Neural cell (in vitro differentiated cells): ENCODE data around the gene OBI1.

Experiments used
- RAD21 ChIP-seq: fragments of 450-650 bp; conservative IDR thresholded peaks from 2 replicates; pipeline ENCODE4 v1.6.1; 2014; ENCODE audit warnings: antibody characterized with exemption, mild to moderate bottlenecking, moderate library complexity
- TF ChIP-seq, protein P1 (sequence below): IDR thresholded peaks from 2 replicates; pipeline ENCODE4 v1.6.1; 2012; ENCODE audit warnings: borderline replicate concordance
- TF ChIP-seq, protein P2 (sequence below): fragments of 450-650 bp; IDR thresholded peaks from 2 replicates; pipeline ENCODE4 v1.5.1; 2014; ENCODE audit warnings: antibody characterized with exemption, mild to moderate bottlenecking, moderate library complexity; ENCODE audit not compliant: poor library complexity, severe bottlenecking

DNA sequence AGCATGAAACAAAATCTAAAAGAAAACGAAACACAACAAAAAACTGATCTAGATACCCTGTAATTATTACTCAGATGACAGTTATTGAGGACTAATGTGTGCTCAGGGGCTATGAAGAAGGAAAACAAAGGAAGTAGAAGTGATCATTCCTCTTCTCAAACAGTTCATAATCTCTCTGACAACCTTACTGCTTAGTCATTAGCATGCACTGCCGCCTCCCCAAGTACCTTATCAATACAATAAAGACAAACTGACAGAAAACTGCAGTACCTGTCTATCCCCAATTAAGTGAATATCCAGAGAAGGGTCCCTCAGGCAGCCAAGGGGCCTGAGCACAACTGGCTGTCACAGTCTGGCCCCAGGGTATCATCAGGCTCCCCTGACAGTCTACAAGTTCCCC is 33.6 kb downstream of the OBI1 start:
- no peak for TF ChIP-seq RAD21
- TF ChIP-seq, protein P1, sequence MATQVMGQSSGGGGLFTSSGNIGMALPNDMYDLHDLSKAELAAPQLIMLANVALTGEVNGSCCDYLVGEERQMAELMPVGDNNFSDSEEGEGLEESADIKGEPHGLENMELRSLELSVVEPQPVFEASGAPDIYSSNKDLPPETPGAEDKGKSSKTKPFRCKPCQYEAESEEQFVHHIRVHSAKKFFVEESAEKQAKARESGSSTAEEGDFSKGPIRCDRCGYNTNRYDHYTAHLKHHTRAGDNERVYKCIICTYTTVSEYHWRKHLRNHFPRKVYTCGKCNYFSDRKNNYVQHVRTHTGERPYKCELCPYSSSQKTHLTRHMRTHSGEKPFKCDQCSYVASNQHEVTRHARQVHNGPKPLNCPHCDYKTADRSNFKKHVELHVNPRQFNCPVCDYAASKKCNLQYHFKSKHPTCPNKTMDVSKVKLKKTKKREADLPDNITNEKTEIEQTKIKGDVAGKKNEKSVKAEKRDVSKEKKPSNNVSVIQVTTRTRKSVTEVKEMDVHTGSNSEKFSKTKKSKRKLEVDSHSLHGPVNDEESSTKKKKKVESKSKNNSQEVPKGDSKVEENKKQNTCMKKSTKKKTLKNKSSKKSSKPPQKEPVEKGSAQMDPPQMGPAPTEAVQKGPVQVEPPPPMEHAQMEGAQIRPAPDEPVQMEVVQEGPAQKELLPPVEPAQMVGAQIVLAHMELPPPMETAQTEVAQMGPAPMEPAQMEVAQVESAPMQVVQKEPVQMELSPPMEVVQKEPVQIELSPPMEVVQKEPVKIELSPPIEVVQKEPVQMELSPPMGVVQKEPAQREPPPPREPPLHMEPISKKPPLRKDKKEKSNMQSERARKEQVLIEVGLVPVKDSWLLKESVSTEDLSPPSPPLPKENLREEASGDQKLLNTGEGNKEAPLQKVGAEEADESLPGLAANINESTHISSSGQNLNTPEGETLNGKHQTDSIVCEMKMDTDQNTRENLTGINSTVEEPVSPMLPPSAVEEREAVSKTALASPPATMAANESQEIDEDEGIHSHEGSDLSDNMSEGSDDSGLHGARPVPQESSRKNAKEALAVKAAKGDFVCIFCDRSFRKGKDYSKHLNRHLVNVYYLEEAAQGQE = no peak
- TF ChIP-seq, protein P2, sequence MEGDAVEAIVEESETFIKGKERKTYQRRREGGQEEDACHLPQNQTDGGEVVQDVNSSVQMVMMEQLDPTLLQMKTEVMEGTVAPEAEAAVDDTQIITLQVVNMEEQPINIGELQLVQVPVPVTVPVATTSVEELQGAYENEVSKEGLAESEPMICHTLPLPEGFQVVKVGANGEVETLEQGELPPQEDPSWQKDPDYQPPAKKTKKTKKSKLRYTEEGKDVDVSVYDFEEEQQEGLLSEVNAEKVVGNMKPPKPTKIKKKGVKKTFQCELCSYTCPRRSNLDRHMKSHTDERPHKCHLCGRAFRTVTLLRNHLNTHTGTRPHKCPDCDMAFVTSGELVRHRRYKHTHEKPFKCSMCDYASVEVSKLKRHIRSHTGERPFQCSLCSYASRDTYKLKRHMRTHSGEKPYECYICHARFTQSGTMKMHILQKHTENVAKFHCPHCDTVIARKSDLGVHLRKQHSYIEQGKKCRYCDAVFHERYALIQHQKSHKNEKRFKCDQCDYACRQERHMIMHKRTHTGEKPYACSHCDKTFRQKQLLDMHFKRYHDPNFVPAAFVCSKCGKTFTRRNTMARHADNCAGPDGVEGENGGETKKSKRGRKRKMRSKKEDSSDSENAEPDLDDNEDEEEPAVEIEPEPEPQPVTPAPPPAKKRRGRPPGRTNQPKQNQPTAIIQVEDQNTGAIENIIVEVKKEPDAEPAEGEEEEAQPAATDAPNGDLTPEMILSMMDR = no peak
